Measurements from ENCODE around the gene PACSIN1. TPM values are rescaled to one million over a fixed set of nuclear protein-coding genes. Genes with fewer than 3 reads are reported as not detected.

Gene PACSIN1
- polyA plus RNA-seq, 1 donor (not counting 4 experiments of a cell fraction or from before 2014, with no cell fraction given): not detected

DNA sequence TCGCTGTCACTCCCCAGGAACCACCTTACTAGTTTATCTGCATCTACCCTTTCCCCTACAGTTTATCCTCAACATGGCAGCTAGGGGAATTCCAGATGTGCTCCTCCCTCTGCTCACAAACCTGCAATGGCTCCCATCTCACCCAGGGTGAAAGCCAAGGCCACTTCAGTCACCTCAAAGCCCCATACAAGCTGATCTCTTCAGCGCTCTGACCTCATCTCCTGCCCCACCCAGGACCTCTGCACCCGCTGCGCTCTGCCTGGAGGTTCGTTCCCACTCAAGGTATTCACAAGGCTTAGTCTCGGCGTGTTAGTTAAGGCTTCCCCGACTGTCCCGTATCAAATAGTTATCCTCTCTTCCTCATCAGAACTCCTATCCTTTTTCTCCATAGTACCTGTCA, 118.8 kb downstream of the PACSIN1 start:
- Histone ChIP-seq H3K4me2 (ENCODE audit: control insufficient read depth, extremely low read depth, insufficient read depth, low read depth, low read length) (no peak overlapping the region), H3K4me1 (ENCODE audit: control insufficient read depth, extremely low read depth, insufficient read depth, low read length) (peaks cover 8% of the 10 kb centered on the region), H3K27me3 (ENCODE audit: control insufficient read depth, extremely low read depth, insufficient read depth, low read length) (no peaks in the 10 kb centered on the region), H3K27ac (ENCODE audit: control insufficient read depth, insufficient read depth, low read length) (no peak overlapping the region), H3K9me1 (ENCODE audit: control insufficient read depth, extremely low read depth, insufficient read depth, low read length) (no peaks in the 10 kb centered on the region), H3K36me3 (ENCODE audit: control insufficient read depth in 2 of 2, extremely low read depth in 1 of 2, insufficient read depth in 2 of 2, low read length in 2 of 2) (peaks cover 13 to 21% of the 10 kb centered on the region in 2 experiments), H4K20me1 (ENCODE audit: control insufficient read depth, extremely low read depth, insufficient read depth, low read length) (no peaks in the 10 kb centered on the region), H3K4me3 (ENCODE audit: control insufficient read depth in 2 of 3, extremely low read depth in 1 of 3, insufficient read depth in 2 of 3, low read depth in 1 of 3, low read length in 3 of 3) (no peak overlapping the region), H3K9me3 (ENCODE audit: control insufficient read depth, low read depth, low read length) (no peaks in the 10 kb centered on the region), H3K79me2 (ENCODE audit: control insufficient read depth, insufficient read depth, low read length) (peaks cover 2% of the 10 kb centered on the region), H3K9ac (ENCODE audit: control insufficient read depth, extremely low read depth, insufficient read depth, low read length) (no peak overlapping the region), H2AFZ (ENCODE audit: control insufficient read depth, low read length) (no peak overlapping the region)
- dilution Hi-C loops (cut with MboI; ENCODE audit: extremely low pct_ligation_motif_present, low sequenced_read_pairs): no loop called here
- no peak for FAIRE-seq
- TF ChIP-seq EZH2 (IDR thresholded peaks at IDR 0.05; ENCODE audit: low read length): no peak
- TF ChIP-seq, protein P1, sequence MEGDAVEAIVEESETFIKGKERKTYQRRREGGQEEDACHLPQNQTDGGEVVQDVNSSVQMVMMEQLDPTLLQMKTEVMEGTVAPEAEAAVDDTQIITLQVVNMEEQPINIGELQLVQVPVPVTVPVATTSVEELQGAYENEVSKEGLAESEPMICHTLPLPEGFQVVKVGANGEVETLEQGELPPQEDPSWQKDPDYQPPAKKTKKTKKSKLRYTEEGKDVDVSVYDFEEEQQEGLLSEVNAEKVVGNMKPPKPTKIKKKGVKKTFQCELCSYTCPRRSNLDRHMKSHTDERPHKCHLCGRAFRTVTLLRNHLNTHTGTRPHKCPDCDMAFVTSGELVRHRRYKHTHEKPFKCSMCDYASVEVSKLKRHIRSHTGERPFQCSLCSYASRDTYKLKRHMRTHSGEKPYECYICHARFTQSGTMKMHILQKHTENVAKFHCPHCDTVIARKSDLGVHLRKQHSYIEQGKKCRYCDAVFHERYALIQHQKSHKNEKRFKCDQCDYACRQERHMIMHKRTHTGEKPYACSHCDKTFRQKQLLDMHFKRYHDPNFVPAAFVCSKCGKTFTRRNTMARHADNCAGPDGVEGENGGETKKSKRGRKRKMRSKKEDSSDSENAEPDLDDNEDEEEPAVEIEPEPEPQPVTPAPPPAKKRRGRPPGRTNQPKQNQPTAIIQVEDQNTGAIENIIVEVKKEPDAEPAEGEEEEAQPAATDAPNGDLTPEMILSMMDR (optimal IDR thresholded peaks at IDR 0.05 in 1 of 3, IDR thresholded peaks at IDR 0.05 in 1 of 3, conservative IDR thresholded peaks at IDR 0.05 in 1 of 3; ENCODE audit: extremely low read depth in 1 of 3, insufficient read depth in 2 of 3, low read length in 3 of 3): no peak
- no peak for DNase-seq (ENCODE audit: low read depth, low spot score)

Other genes with a start within 250 kb of the PACSIN1 start
- 69.1 to 185 TPM (median 160 TPM) in 3 replicates for gene HMGA1, start 229.2 kb upstream of the PACSIN1 start, polyA plus RNA-seq
- gene SMIM29, start 217.1 kb upstream of the PACSIN1 start, polyA plus RNA-seq: 27.4 to 49.3 TPM (median 33.0 TPM) in 3 replicates
- 11.5 to 20.6 TPM (median 16.5 TPM) in 3 replicates for gene NUDT3, start 73.4 kb upstream of the PACSIN1 start, polyA plus RNA-seq
- gene RPS10, start 40.0 kb upstream of the PACSIN1 start, polyA plus RNA-seq: 2,818 to 3,877 TPM (median 3,767 TPM) in 3 replicates
- 0.03 to 0.04 TPM in 2 of 3 replicates, not detected in the other for gene SPDEF, start 90.3 kb downstream of the PACSIN1 start, polyA plus RNA-seq
- 54.2 to 64.1 TPM (median 56.4 TPM) in 3 replicates for gene ILRUN, start 230.7 kb downstream of the PACSIN1 start, polyA plus RNA-seq

All from keratinocyte (primary cell).